ENCODE data around the gene CENPX.

CENPX gene

GRCh38 chr17:82023447-82024241 is 966 bp upstream of the CENPX start:
- no peak for DNase-seq (ENCODE audit: low spot score)

- peak; percentile 100 for DNase-seq (ENCODE audit: low spot score)
These were observed 336 bp upstream of the CENPX start, which contains the start of gene LRRC45 for GRCh38 chr17:82022981-82023446. Gene LRRC45, plus strand, starts transcription at chr17:82023305. Its CDS starts 339 bp downstream, at chr17:82023644.

GRCh38 chr17:82021900-82022309 is 773 bp downstream of the CENPX start:
- no peak for DNase-seq (ENCODE audit: low spot score)

- peak; percentile 68 for DNase-seq (ENCODE audit: low spot score)
These were observed 1.4 kb downstream of the CENPX start for GRCh38 chr17:82021107-82021899.

- no peak for DNase-seq (ENCODE audit: low spot score)
These were observed 2.0 kb downstream of the CENPX start for GRCh38 chr17:82020572-82021106.

GRCh38 chr17:82019690-82020571 is 2.7 kb downstream of the CENPX start:
- no peak for DNase-seq (ENCODE audit: low spot score)

- DNase-seq (ENCODE audit: low spot score): no peak
These were observed 3.5 kb downstream of the CENPX start for GRCh38 chr17:82018989-82019689.

GRCh38 chr17:82018152-82018988 is 4.3 kb downstream of the CENPX start:
- no peak for DNase-seq (ENCODE audit: low spot score)

GRCh38 chr17:82017612-82018151 is 5.0 kb downstream of the CENPX start:
- no peak for DNase-seq (ENCODE audit: low spot score)

GRCh38 chr17:82016875-82017459 is 5.7 kb downstream of the CENPX start:
- no peak for DNase-seq (ENCODE audit: low spot score)

GRCh38 chr17:82016061-82016874 is 6.4 kb downstream of the CENPX start:
- no peak for DNase-seq (ENCODE audit: low spot score)

- DNase-seq (ENCODE audit: low spot score): no peak
These were observed 7.2 kb downstream of the CENPX start for GRCh38 chr17:82015311-82015971.

GRCh38 chr17:82014971-82015310 is 7.7 kb downstream of the CENPX start:
- no peak for DNase-seq (ENCODE audit: low spot score)

- DNase-seq (ENCODE audit: low spot score): no peak
These were observed 8.2 kb downstream of the CENPX start for GRCh38 chr17:82014432-82014831.

GRCh38 chr17:82013772-82014321 is 8.8 kb downstream of the CENPX start:
- no peak for DNase-seq (ENCODE audit: low spot score)

GRCh38 chr17:82013341-82013740 is 9.3 kb downstream of the CENPX start:
- peak; percentile 63 for DNase-seq (ENCODE audit: low spot score)

- no peak for DNase-seq (ENCODE audit: low spot score)
These were observed 9.9 kb downstream of the CENPX start for GRCh38 chr17:82012640-82013295.

Data from cerebellar cortex (tissue), 1 donor.